Measurements from ENCODE around the gene PCDHGC5.

DNA sequence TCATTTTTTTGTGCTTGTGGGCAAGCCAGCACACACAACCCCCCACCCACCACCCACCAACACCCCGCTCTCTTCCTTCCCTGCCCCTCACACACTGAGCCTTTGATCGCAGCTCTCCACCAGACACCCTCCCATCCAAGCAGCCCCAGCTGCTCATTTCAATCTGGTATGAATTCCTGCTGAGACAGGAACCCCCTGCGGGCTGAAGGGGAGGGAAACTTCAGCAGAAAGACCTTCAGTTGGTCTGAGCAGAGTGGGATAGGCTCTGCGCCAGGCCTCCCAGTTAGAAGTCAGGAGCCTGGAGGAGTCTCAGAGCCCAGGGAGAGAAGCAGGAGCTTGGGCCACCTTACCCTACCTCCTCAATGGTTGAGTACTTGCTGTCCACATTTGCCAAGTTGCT, 7.2 kb downstream of the PCDHGC5 start:
- TF ChIP-seq, protein P1, sequence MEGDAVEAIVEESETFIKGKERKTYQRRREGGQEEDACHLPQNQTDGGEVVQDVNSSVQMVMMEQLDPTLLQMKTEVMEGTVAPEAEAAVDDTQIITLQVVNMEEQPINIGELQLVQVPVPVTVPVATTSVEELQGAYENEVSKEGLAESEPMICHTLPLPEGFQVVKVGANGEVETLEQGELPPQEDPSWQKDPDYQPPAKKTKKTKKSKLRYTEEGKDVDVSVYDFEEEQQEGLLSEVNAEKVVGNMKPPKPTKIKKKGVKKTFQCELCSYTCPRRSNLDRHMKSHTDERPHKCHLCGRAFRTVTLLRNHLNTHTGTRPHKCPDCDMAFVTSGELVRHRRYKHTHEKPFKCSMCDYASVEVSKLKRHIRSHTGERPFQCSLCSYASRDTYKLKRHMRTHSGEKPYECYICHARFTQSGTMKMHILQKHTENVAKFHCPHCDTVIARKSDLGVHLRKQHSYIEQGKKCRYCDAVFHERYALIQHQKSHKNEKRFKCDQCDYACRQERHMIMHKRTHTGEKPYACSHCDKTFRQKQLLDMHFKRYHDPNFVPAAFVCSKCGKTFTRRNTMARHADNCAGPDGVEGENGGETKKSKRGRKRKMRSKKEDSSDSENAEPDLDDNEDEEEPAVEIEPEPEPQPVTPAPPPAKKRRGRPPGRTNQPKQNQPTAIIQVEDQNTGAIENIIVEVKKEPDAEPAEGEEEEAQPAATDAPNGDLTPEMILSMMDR (conservative IDR thresholded peaks at IDR 0.05; ENCODE audit: low read depth, low read length) = no peak
- no peak for TF ChIP-seq EZH2 (IDR thresholded peaks at IDR 0.05; ENCODE audit: low read length, unreplicated experiment)
